ENCODE results near the gene ZNF155. TPM values are rescaled to one million over a fixed set of nuclear protein-coding genes. Genes with fewer than 3 reads are reported as not detected.
A peak's percentile ranks its signal among the peaks of the same experiment; 100 is the strongest.
"Not testable (repeated sequence)": the region's sequence is repeated elsewhere in the genome, so short reads cannot be mapped to it uniquely, and the experiment has no call there.

The ZNF155 gene
- 1 to 10 TPM; 2.9 to 4.5 TPM for total RNA-seq

GRCh38 chr19:43983912-43984686 is at the start of gene ZNF155:
TSS of gene ZNF155 (plus strand) at chr19:43984188. CDS start at chr19:43988544, 4,356 bp downstream.
- H3K36me3 Mint-ChIP-seq = peaks cover 17% of the 10 kb centered on the region
- peak within 1 kb of the TSS; percentile 89 for H3K27ac Mint-ChIP-seq
- H3K9me3 Mint-ChIP-seq = no peaks in the 10 kb centered on the region
- H3K4me3 Mint-ChIP-seq = peak within 1 kb of the TSS; percentile 97
- H3K4me1 Mint-ChIP-seq (ENCODE audit: low read depth) = peaks cover 7% of the 10 kb centered on the region
- ChIA-PET CTCF (interaction anchor here (1.1 kb wide), 1 partner anchor 33 kb away, joined by 4 read pairs; the partner anchor contains the start of gene ZNF221), POLR2A (no interaction called here)
- intact Hi-C loops (cut with micrococcal nuclease) = loop anchor here (1.0 to 5.0 kb wide), 3 partner anchors 18 to 128 kb away; partner anchors contain the start of genes ZNF225, ZNF230 and ZNF45
- H3K27me3 Mint-ChIP-seq = no peaks in the 10 kb centered on the region
- peak; percentile 84 for DNase-seq

GRCh38 chr19:43934985-43935708 is 48.8 kb upstream of the ZNF155 start, which contains the start of gene ZNF45:
TSS of gene ZNF45 (minus strand) at chr19:43935282. CDS start at chr19:43922185, 13,097 bp downstream.
- ChIA-PET POLR2A (interaction anchor here (0.9 to 1.4 kb wide), 3 partner anchors 15 to 18 kb away, joined by 3 read pairs; partner anchors contain the start of gene ZNF221), CTCF (interaction anchor here (0.6 to 1.6 kb wide), 6 partner anchors 16 to 1465 kb away, joined by 3 to 5 read pairs (median 3); partner anchors contain the start of gene ZNF221)
- Mint-ChIP-seq H3K9me3 (peaks cover 6% of the 10 kb centered on the region), H3K36me3 (peaks cover 33% of the 10 kb centered on the region), H3K27me3 (no peaks in the 10 kb centered on the region), H3K4me1 (ENCODE audit: low read depth) (peaks cover 9% of the 10 kb centered on the region), H3K4me3 (peak within 1 kb of the TSS; percentile 93), H3K27ac (peak within 1 kb of the TSS; percentile 81)
- DNase-seq = peak; percentile 92
- intact Hi-C loops (cut with micrococcal nuclease) = loop anchor here (1.0 to 10.0 kb wide), 6 partner anchors 16 to 565 kb away; partner anchors contain the start of genes ZNF155, ZNF180, ZNF221 and ZNF224

GRCh38 chr19:43936188-43936587 is 47.8 kb upstream of the ZNF155 start:
- H3K9me3 Mint-ChIP-seq = peaks cover 6% of the 10 kb centered on the region
- peaks cover 24% of the 10 kb centered on the region for H3K36me3 Mint-ChIP-seq
- no peak overlapping the region for H3K27ac Mint-ChIP-seq
- ChIA-PET CTCF (interaction anchor here (0.6 to 1.6 kb wide), 4 partner anchors 65 to 1466 kb away, joined by 3 to 5 read pairs (median 3); no protein-coding TSS in a partner anchor), POLR2A (no interaction called here)
- H3K4me1 Mint-ChIP-seq (ENCODE audit: low read depth) = peaks cover 9% of the 10 kb centered on the region
- DNase-seq = no peak
- H3K27me3 Mint-ChIP-seq = peaks cover under 1% of the 10 kb centered on the region
- H3K4me3 Mint-ChIP-seq = no peak overlapping the region
- intact Hi-C loops (cut with micrococcal nuclease) = loop anchor here (10.0 kb wide), 1 partner anchor 159 kb away; the partner anchor contains the start of gene ZNF224

DNA sequence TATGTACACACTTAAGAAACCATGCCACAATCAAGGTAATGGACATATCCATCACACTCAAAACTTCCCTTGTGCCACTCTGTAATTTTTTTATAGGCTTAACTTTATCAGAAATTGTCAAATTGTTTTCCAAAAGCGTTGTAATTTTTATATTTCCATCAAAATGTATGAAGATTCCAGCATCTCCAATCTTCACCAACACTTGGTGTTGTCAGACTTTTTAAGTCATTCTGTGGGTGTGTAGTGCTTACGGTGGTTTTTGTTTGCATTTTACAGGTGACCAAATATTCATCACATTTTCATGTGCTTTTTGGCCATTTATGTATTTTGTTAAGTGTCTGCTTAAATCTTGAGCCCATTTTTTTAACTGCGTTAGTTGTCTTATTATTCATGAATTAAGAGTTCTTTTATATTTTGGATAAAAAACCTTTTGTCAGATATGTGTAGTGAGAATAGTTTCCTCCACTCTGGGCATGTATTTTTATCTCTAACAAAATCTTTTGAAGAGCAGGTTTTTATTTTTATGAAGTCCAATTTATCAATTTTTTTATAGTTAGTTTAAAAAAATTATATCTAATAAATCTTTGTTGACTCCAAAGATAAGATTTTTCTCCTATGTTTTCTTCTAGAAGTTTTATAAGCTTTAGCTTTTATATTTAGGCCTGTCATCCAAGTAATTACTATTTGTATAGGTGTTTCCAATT is 44.3 kb upstream of the ZNF155 start:
- H3K36me3 Mint-ChIP-seq = no peaks in the 10 kb centered on the region
- POLR2A ChIA-PET = no interaction called here
- no peaks in the 10 kb centered on the region for H3K4me1 Mint-ChIP-seq (ENCODE audit: low read depth)
- intact Hi-C loops (cut with micrococcal nuclease) = loop anchor here (10.0 kb wide), 1 partner anchor 155 kb away; the partner anchor contains the start of gene ZNF224
- no peak overlapping the region for H3K4me3 Mint-ChIP-seq
- peaks cover 2% of the 10 kb centered on the region for H3K27me3 Mint-ChIP-seq
- H3K27ac Mint-ChIP-seq = no peak overlapping the region
- DNase-seq = no peak
- CTCF ChIA-PET = no interaction called here
- H3K9me3 Mint-ChIP-seq = peaks cover 6% of the 10 kb centered on the region

DNA sequence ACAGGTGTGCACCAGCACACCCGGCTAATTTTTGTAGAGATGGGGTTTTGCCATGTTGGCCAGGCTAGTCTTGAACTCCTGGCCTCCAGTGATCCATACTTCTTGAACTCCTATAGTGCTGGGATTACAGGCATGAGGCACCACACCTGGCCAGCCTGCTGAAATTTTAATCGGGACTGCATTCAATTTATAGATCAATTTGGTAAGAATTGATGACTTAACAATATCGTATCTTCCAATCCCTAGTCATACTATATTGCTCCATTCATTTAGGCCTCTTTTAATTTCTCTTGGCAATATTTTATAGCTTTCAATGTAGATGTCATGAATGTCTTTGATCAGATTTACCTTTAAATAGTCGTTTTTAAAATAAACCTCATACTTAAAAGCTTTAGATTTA is 43.3 kb upstream of the ZNF155 start:
- no peaks in the 10 kb centered on the region for H3K36me3 Mint-ChIP-seq
- H3K27me3 Mint-ChIP-seq = peaks cover 7% of the 10 kb centered on the region
- H3K27ac Mint-ChIP-seq = no peak overlapping the region
- peaks cover 6% of the 10 kb centered on the region for H3K9me3 Mint-ChIP-seq
- DNase-seq = no peak
- H3K4me1 Mint-ChIP-seq (ENCODE audit: low read depth) = no peaks in the 10 kb centered on the region
- intact Hi-C loops (cut with micrococcal nuclease) = no loop called here
- POLR2A ChIA-PET = no interaction called here
- H3K4me3 Mint-ChIP-seq = no peak overlapping the region
- CTCF ChIA-PET = no interaction called here

- POLR2A ChIA-PET = no interaction called here
- no peak for DNase-seq
- Mint-ChIP-seq H3K27me3 (peaks cover 11% of the 10 kb centered on the region), H3K27ac (no peak overlapping the region), H3K4me3 (no peak overlapping the region), H3K36me3 (peaks cover 4% of the 10 kb centered on the region), H3K4me1 (ENCODE audit: low read depth) (no peaks in the 10 kb centered on the region), H3K9me3 (peaks cover 11% of the 10 kb centered on the region)
- intact Hi-C loops (cut with micrococcal nuclease) = no loop called here
- CTCF ChIA-PET = no interaction called here
These were observed 42.8 kb upstream of the ZNF155 start for GRCh38 chr19:43941209-43941608.

- H3K4me1 Mint-ChIP-seq (ENCODE audit: low read depth); intact Hi-C loops (cut with micrococcal nuclease); H3K4me3 Mint-ChIP-seq; H3K27ac Mint-ChIP-seq; POLR2A ChIA-PET; DNase-seq; CTCF ChIA-PET: not testable (repeated sequence)
- Mint-ChIP-seq H3K27me3 (peaks cover 24% of the 10 kb centered on the region), H3K9me3 (peaks cover 40% of the 10 kb centered on the region), H3K36me3 (peaks cover 24% of the 10 kb centered on the region)
These were observed 36.6 kb upstream of the ZNF155 start for GRCh38 chr19:43947412-43947811.

GRCh38 chr19:43949803-43950202 is 34.2 kb upstream of the ZNF155 start:
- H3K4me1 Mint-ChIP-seq (ENCODE audit: low read depth); H3K4me3 Mint-ChIP-seq; H3K27ac Mint-ChIP-seq; DNase-seq; CTCF ChIA-PET: not testable (repeated sequence)
- Mint-ChIP-seq H3K36me3 (peaks cover 27% of the 10 kb centered on the region), H3K9me3 (peaks cover 41% of the 10 kb centered on the region), H3K27me3 (peaks cover 23% of the 10 kb centered on the region)
- POLR2A ChIA-PET = interaction anchor here (1.3 kb wide), 1 partner anchor 15 kb away, joined by 3 read pairs; the partner anchor contains the start of gene ZNF45
- intact Hi-C loops (cut with micrococcal nuclease) = loop anchor here (2.0 kb wide), 1 partner anchor 53 kb away; the partner anchor contains the start of gene ZNF230

- POLR2A ChIA-PET = interaction anchor here (1.0 kb wide), 1 partner anchor 16 kb away, joined by 3 read pairs; the partner anchor contains the start of gene ZNF45
- Mint-ChIP-seq H3K4me1 (ENCODE audit: low read depth) (peaks cover 6% of the 10 kb centered on the region), H3K9me3 (peaks cover 38% of the 10 kb centered on the region), H3K27ac (peak within 1 kb of the TSS; percentile 19), H3K36me3 (peaks cover 24% of the 10 kb centered on the region), H3K27me3 (peaks cover 15% of the 10 kb centered on the region), H3K4me3 (peak within 1 kb of the TSS; percentile 92)
- DNase-seq = peak; percentile 82
- CTCF ChIA-PET = interaction anchor here (1.2 to 1.3 kb wide), 2 partner anchors 16 to 33 kb away, joined by 4 read pairs; partner anchors contain the start of gene ZNF45
- intact Hi-C loops (cut with micrococcal nuclease) = loop anchor here (1.0 to 2.0 kb wide), 3 partner anchors 16 to 124 kb away; partner anchors contain the start of genes ZNF230, ZNF283 and ZNF45
These were observed 32.9 kb upstream of the ZNF155 start, which contains the start of gene ZNF221 for GRCh38 chr19:43950834-43951645. TSS of gene ZNF221 (plus strand) at chr19:43951228. CDS start at chr19:43962727, 11,499 bp downstream.

DNA sequence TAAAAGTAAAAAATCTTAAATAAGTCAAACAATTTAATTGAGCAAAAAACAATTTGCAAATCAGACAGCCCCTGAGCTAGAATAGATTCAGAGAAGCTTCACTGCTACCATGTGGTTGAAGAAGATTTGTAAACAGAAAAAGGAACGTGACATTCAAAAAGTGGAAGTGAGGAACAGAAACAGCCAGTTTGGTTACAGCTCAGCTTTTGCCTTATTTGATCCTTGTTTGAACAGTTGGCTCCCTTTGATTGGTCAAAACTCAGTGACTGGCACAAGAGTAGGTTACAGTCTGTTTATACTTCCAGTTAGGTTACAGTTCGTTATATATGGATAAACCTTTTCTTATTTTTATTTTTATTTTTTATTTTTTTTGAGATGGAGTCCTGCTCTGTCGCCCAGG is 27.2 kb upstream of the ZNF155 start:
- CTCF ChIA-PET = no interaction called here
- peaks cover 32% of the 10 kb centered on the region for H3K9me3 Mint-ChIP-seq
- intact Hi-C loops (cut with micrococcal nuclease) = no loop called here
- no peak for DNase-seq
- H3K4me1 Mint-ChIP-seq (ENCODE audit: low read depth) = no peaks in the 10 kb centered on the region
- H3K4me3 Mint-ChIP-seq = no peak overlapping the region
- H3K36me3 Mint-ChIP-seq = peaks cover 18% of the 10 kb centered on the region
- POLR2A ChIA-PET = interaction anchor here (1.0 kb wide), 1 partner anchor 193 kb away, joined by 3 read pairs; no protein-coding TSS in a partner anchor
- H3K27me3 Mint-ChIP-seq = peaks cover 1% of the 10 kb centered on the region
- no peak overlapping the region for H3K27ac Mint-ChIP-seq

Data from activated CD4-positive, alpha-beta memory T cell treated with anti-CD3 and anti-CD28 coated beads for 36 hours (primary cell).